K562 (cell line): ENCODE results near the gene RAD17. TPM values are rescaled to one million over a fixed set of nuclear protein-coding genes. Genes with fewer than 3 reads are reported as not detected.

Experiments
- ATAC-seq: fragments of 200-7000 bp; cut with Tn5 transposase; 3 replicates; pipeline ENCODE4 v1.9.1; 2020; ENCODE audit warnings: moderate library complexity
- BruUV-seq: library from RNA; stranded (reverse); fragments of 400-500 nt; replicated peaks from 2 replicates; lab custom pipeline; 2021; lab: Mats Ljungman, UMichigan
- CTCF ChIA-PET: fragments of 300-600 bp; formaldehyde crosslinking; extraction: SDS; loops from one replicate; lab custom pipeline; 2021; ENCODE audit warnings: low intra/inter-chr PET ratio; lab: Yijun Ruan, JAX
- POLR2A ChIA-PET: fragments of 300-600, 350-650 bp; sonication (Branson Sonifier 250); formaldehyde crosslinking; extraction: SDS; loops from one replicate; lab custom pipeline; 2021; ENCODE audit warnings: antibody characterized with exemption, inconsistent platforms; lab: Yijun Ruan, JAX
- DNase-seq, 4 experiments: peaks; one replicate each; pipeline versions ENCODE4 v3.0.0 to v3.0.0-alpha.2; 2011 to 2018; ENCODE audit warnings: low spot score in 3 of 4, mixed read lengths in 3 of 4; ENCODE audit errors: extremely low read depth in 1 of 4
- FAIRE-seq: peaks from 2 replicates; lab custom pipeline; 2011; peaks lifted over from hg19 to GRCh38; lab: Jason Lieb, UNC
- H2AFZ ChIP-seq: 2 replicates; pipeline ENCODE4 v1.6.0; 2011; ENCODE audit warnings: low read depth, low read length, control low read depth, inconsistent platforms
- H3K27ac ChIP-seq: fragments of 200-600 bp; 3 replicates; pipeline ENCODE4 v1.8.0; 2011; ENCODE audit warnings: low read depth, mild to moderate bottlenecking, control low read depth, inconsistent platforms, low read length, moderate library complexity, mixed read lengths; ENCODE audit errors: extremely low read depth
- H3K27me3 ChIP-seq, 2 experiments: fragments of 300-600 bp in 1 of 2; 2 replicates in 1 of 2; 3 replicates in 1 of 2; pipeline versions ENCODE4 v1.6.0 to v1.8.0; 2011; ENCODE audit warnings: inconsistent platforms in 2 of 2, low read length in 2 of 2, mild to moderate bottlenecking in 1 of 2, mixed read lengths in 1 of 2, moderate library complexity in 1 of 2; ENCODE audit not compliant: control insufficient read depth in 2 of 2, insufficient read depth in 2 of 2
- H3K36me3 ChIP-seq: fragments of 300-600 bp; 3 replicates; pipeline ENCODE4 v1.8.0; 2011; ENCODE audit warnings: mild to moderate bottlenecking, low read length, inconsistent platforms; ENCODE audit not compliant: control insufficient read depth, insufficient read depth
- H3K4me1 ChIP-seq, 2 experiments: fragments of 200-600 bp in 1 of 2; replicated peaks in 1 of 2; 2 replicates in 1 of 2; 3 replicates in 1 of 2; pipeline versions ENCODE4 v1.5.1 to v1.8.0; 2011; ENCODE audit warnings: inconsistent platforms in 2 of 2, low read length in 2 of 2, mild to moderate bottlenecking in 1 of 2, mixed read lengths in 1 of 2, moderate library complexity in 1 of 2; ENCODE audit not compliant: control insufficient read depth in 2 of 2, insufficient read depth in 2 of 2
- H3K4me2 ChIP-seq: 2 replicates; pipeline ENCODE4 v1.6.1; 2011; ENCODE audit warnings: low read length, control low read depth, inconsistent platforms, mixed read lengths; ENCODE audit not compliant: insufficient read depth
- H3K4me3 ChIP-seq: fragments of 200-600 bp; sonication (generic), shearing (Covaris generic); 2 replicates; pipeline ENCODE4 v1.5.1; 2016; ENCODE audit warnings: control low read depth, inconsistent platforms
- H3K79me2 ChIP-seq: fragments of 200-600 bp; 3 replicates; pipeline ENCODE4 v1.8.0; 2011; ENCODE audit warnings: low read length, inconsistent platforms; ENCODE audit not compliant: control insufficient read depth, insufficient read depth
- H3K9ac ChIP-seq, 2 experiments: 2 replicates each; pipeline versions ENCODE4 v1.6.0 to v1.6.1; 2011; ENCODE audit warnings: low read depth in 2 of 2, low read length in 2 of 2, control low read depth in 1 of 2, inconsistent platforms in 1 of 2, mild to moderate bottlenecking in 1 of 2, mixed read lengths in 1 of 2; ENCODE audit not compliant: insufficient read depth in 1 of 2
- H3K9me1 ChIP-seq: one replicate; pipeline ENCODE4 v1.6.0; 2011; ENCODE audit warnings: inconsistent platforms, mild to moderate bottlenecking, low read length, moderate library complexity; ENCODE audit not compliant: control insufficient read depth, insufficient read depth
- H3K9me3 ChIP-seq: replicated peaks from 2 replicates; pipeline ENCODE4 v1.5.1; 2011; ENCODE audit warnings: low read depth, low read length, inconsistent platforms; ENCODE audit not compliant: control insufficient read depth, insufficient read depth
- H4K20me1 ChIP-seq: replicated peaks from 2 replicates; pipeline ENCODE4 v1.6.1; 2011; ENCODE audit warnings: low read length, inconsistent platforms, mixed read lengths; ENCODE audit not compliant: control insufficient read depth, insufficient read depth
- ADNP ChIP-seq: fragments of 200-800 bp; sonication (Bioruptor generic); IDR thresholded peaks from 2 replicates; pipeline ENCODE4 v1.6.1; 2016; ENCODE audit warnings: missing genetic modification characterization, missing compliant biosample characterization
- DLX4 ChIP-seq: fragments of 250-450 bp; sonication (Bioruptor Pico); IDR thresholded peaks from 2 replicates; pipeline ENCODE4 v1.6.1; 2021; ENCODE audit warnings: mild to moderate bottlenecking
- HNRNPUL1 ChIP-seq: fragments of 200-400 bp; formaldehyde crosslinking; IDR thresholded peaks from 2 replicates; pipeline ENCODE4 v1.6.1; 2017; ENCODE audit warnings: low read length
- IFI16 ChIP-seq: fragments of 250-450 bp; sonication (Bioruptor Pico); IDR thresholded peaks from 2 replicates; pipeline ENCODE4 v2.1.2; 2022; ENCODE audit warnings: mild to moderate bottlenecking, inconsistent platforms
- L3MBTL2 ChIP-seq: fragments of 450-650 bp; IDR thresholded peaks from 2 replicates; pipeline ENCODE4 v1.6.1; 2016; ENCODE audit warnings: mild to moderate bottlenecking, moderate library complexity
- PHF8 ChIP-seq: fragments of 200-600 bp; sonication (generic); IDR thresholded peaks from 2 replicates; pipeline ENCODE4 v1.6.1; 2012; ENCODE audit warnings: mixed run types, mild to moderate bottlenecking, inconsistent platforms, low read length, moderate library complexity, borderline replicate concordance
- PTBP1 ChIP-seq: fragments of 200-400 bp; formaldehyde crosslinking; IDR thresholded peaks from 2 replicates; pipeline ENCODE4 v1.6.1; 2017; ENCODE audit warnings: low read depth, low read length
- RFX1 ChIP-seq: fragments of 450-650 bp; IDR thresholded peaks from 2 replicates; pipeline ENCODE4 v1.6.1; 2016; ENCODE audit warnings: mild to moderate bottlenecking, moderate library complexity
- RUNX1 ChIP-seq: sonication (generic); IDR thresholded peaks from 2 replicates; pipeline ENCODE4 v1.6.1; 2016; ENCODE audit warnings: antibody characterized with exemption, low read depth
- SMAD4 ChIP-seq: fragments of 250-450 bp; sonication (Bioruptor Pico); conservative IDR thresholded peaks from 2 replicates; pipeline ENCODE4 v1.8.0; 2021; ENCODE audit warnings: inconsistent platforms, mild to moderate bottlenecking, moderate library complexity
- SRSF3 ChIP-seq: fragments of 200-400 bp; formaldehyde crosslinking; IDR thresholded peaks from 2 replicates; pipeline ENCODE4 v1.6.1; 2016; ENCODE audit warnings: mild to moderate bottlenecking, low read length, moderate library complexity; ENCODE audit not compliant: insufficient read depth
- TAF9B ChIP-seq: fragments of 450-650 bp; IDR thresholded peaks from 2 replicates; pipeline ENCODE4 v1.6.1; 2018; ENCODE audit warnings: mild to moderate bottlenecking; ENCODE audit not compliant: partially characterized antibody
- ZNF766 ChIP-seq: fragments of 200-800 bp; sonication (Bioruptor generic); conservative IDR thresholded peaks from 2 replicates; pipeline ENCODE4 v1.6.1; 2016; ENCODE audit warnings: missing genetic modification characterization, missing compliant biosample characterization
- WGBS: fragments of 100-300 bp; shearing (Covaris generic); methylation state at CpG from one replicate; pipeline ENCODE4 v1.1.6; 2016; ENCODE audit warnings: low coverage, mixed read lengths; ENCODE audit not compliant: insufficient coverage; ENCODE audit errors: missing lambda C conversion rate; 5-methylcytosine and 5-hydroxymethylcytosine counted together
- in situ Hi-C: fragments of 300-500 bp; cut with MboI; formaldehyde crosslinking; loops from 4 replicates; pipeline ENCODE4 v1.15.0; 2018; ENCODE audit warnings: inconsistent platforms, mixed read lengths
- intact Hi-C: fragments of 100-400 bp; cut with micrococcal nuclease; formaldehyde crosslinking; loops from 2 replicates; pipeline ENCODE4 v1.14.2; 2022
- polyA plus RNA-seq, 8 experiments: library from polyadenylated mRNA; depleted of rRNA in 4 of 8; stranded (reverse) in 5 of 8; unstranded in 3 of 8; fragments of >200 nt; fragmentation: Nextera tagmentation in 2 of 8; fragmentation: Illumina TruSeq in 1 of 8; extraction: Ambion mirVana in 2 of 8; extraction: Trizol in 1 of 8; gene quantifications; 2 replicates each; pipeline versions ENCODE4 v1.2.1 to v1.2.3, GENCODE V29; 2011 to 2014; ENCODE audit warnings: inconsistent platforms in 1 of 8, missing spikeins in 1 of 8
- total RNA-seq, 7 experiments: library from RNA; depleted of rRNA in 6 of 7; stranded (reverse); fragments of >200 nt in 6 of 7; fragmentation: Illumina TruSeq in 2 of 7; extraction: Trizol in 2 of 7; gene quantifications; 2 replicates each; pipeline versions ENCODE4 v1.2.1 to v1.2.3, GENCODE V29; 2011 to 2021; ENCODE audit warnings: low replicate concordance in 1 of 7
- TF ChIP-seq, protein P1 (sequence below), 2 experiments: IDR thresholded peaks; 2 replicates each; pipeline ENCODE4 v1.6.1; 2011; ENCODE audit warnings: borderline replicate concordance in 1 of 2, control low read depth in 1 of 2, low read depth in 1 of 2, low read length in 1 of 2, mild to moderate bottlenecking in 1 of 2, mixed read lengths in 1 of 2, moderate library complexity in 1 of 2; ENCODE audit not compliant: insufficient read depth in 1 of 2, insufficient read length in 1 of 2, poor library complexity in 1 of 2, severe bottlenecking in 1 of 2; ENCODE audit errors: extremely low read depth in 1 of 2
- TF ChIP-seq, protein P2 (sequence below), 2 experiments: fragments of 450-650 bp in 1 of 2; sonication (generic) in 1 of 2; formaldehyde crosslinking; conservative IDR thresholded peaks; 2 replicates each; pipeline versions ENCODE4 v1.4.0 to v1.8.1; 2020 to 2022; ENCODE audit warnings: mild to moderate bottlenecking in 1 of 2, missing genetic modification reagents in 1 of 2

RAD17 gene
- total and polyA plus RNA-seq, 9 of the 15 experiments (the other 6 are each of a cell fraction or from before 2014, with no cell fraction given), result 21.1 to 50.1 (median 40.1) TPM

GRCh38 chr5:69334793-69335268 lies 34.8 kb upstream of the RAD17 start (continued):
- TF ChIP-seq, protein P1, sequence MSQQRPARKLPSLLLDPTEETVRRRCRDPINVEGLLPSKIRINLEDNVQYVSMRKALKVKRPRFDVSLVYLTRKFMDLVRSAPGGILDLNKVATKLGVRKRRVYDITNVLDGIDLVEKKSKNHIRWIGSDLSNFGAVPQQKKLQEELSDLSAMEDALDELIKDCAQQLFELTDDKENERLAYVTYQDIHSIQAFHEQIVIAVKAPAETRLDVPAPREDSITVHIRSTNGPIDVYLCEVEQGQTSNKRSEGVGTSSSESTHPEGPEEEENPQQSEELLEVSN (IDR thresholded peaks at IDR 0.05; ENCODE audit: borderline replicate concordance in 1 of 2, extremely low read depth in 1 of 2, insufficient read depth in 1 of 2, insufficient read length in 1 of 2, low read depth in 1 of 2, low read length in 1 of 2, poor library complexity in 1 of 2, severe bottlenecking in 1 of 2), result peak; percentile 48 to 60
- TF ChIP-seq HNRNPUL1 (no peak), SMAD4 (CRISPR knock-in tag) (no peak; the same call in 1 of the 2 replicates), RFX1 (no peak), L3MBTL2 (peak; percentile 84), PHF8 (no peak), RUNX1 (no peak), PTBP1 (no peak)

DNA sequence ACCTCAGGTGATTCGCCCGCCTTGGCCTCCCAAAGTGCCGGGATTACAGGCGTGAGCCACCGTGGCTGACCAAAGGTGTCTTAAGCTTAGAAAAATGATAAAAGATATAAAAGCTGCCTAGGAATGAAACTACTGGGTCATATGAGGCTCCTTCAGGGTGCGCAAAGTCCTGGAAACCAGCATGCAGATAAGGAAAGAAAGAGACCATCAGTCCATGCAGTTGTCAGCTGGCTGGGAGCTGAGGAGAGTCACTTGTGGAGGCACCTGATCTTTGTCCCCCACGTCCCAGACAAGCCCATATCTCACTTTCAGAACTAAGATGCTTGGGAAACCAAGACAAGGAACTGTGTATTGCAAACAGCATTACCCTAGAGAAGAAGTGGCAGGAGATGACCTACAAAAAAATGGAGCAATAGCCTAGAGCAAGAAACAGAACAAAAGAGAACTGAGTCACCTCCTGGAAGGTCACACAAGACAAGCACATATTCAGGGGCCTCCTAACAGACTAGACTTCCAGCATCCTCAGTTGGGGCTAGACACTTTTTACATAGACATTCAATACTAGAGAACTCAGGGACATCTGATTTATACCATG lies 34.2 kb upstream of the RAD17 start:
- no peak overlapping the region for H3K4me2 ChIP-seq
- peaks cover 7 to 30% of the 10 kb centered on the region in 2 experiments; a peak in 3 of 5 replicates for H3K4me1 ChIP-seq
- no peaks in the 10 kb centered on the region for H3K9me3 ChIP-seq
- CTCF ChIA-PET, result interaction anchor here (0.6 kb wide), 1 partner anchor 1049 kb away, joined by 3 read pairs; no protein-coding TSS in a partner anchor
- 61% methylated on average over 6 of the region's 7 CpGs for WGBS
- peaks cover 14% of the 10 kb centered on the region; the same call in 2 of the 3 replicates for H3K79me2 ChIP-seq
- in situ Hi-C loops (no loop called here), intact Hi-C loops (loop anchor here (2.0 to 10.0 kb wide), 2 partner anchors 69 to 311 kb away; no protein-coding TSS in a partner anchor)
- ATAC-seq (no peak), FAIRE-seq (no peak), DNase-seq (peak in 1 of 4 experiments; percentile 24)
- peak overlapping the region; percentile 67; the same call in 1 of the 2 replicates for H2AFZ ChIP-seq
- POLR2A ChIA-PET, result interaction anchor here (1.1 to 2.0 kb wide), 2 partner anchors 25 to 167 kb away, joined by 6 to 8 read pairs; no protein-coding TSS in a partner anchor
- no peaks in the 10 kb centered on the region for H3K27me3 ChIP-seq
- TF ChIP-seq, protein P2, sequence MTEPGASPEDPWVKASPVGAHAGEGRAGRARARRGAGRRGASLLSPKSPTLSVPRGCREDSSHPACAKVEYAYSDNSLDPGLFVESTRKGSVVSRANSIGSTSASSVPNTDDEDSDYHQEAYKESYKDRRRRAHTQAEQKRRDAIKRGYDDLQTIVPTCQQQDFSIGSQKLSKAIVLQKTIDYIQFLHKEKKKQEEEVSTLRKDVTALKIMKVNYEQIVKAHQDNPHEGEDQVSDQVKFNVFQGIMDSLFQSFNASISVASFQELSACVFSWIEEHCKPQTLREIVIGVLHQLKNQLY (CRISPR knock-in tag; conservative IDR thresholded peaks at IDR 0.05), result no peak
- no peak for TF ChIP-seq IFI16 (CRISPR knock-in tag)
- 0 out of 2 replicates have a peak, but pooled peaks have one; percentile 27 for TF ChIP-seq ZNF766 (CRISPR knock-in tag)
- TF ChIP-seq DLX4 (CRISPR knock-in tag), result no peak
- no peak for TF ChIP-seq TAF9B
- no peak for TF ChIP-seq SRSF3
- peak; percentile 61; the same call in 1 of the 2 replicates for TF ChIP-seq ADNP
- H3K9ac ChIP-seq, result peak overlapping the region in 1 of 2 experiments; percentile 58; a peak in 1 of 4 replicates
- H3K4me3 ChIP-seq, result no peak overlapping the region
- no peaks in the 10 kb centered on the region for H3K9me1 ChIP-seq
- H3K27ac ChIP-seq, result no peak overlapping the region
- H4K20me1 ChIP-seq, result no peaks in the 10 kb centered on the region
- no TSS peak for BruUV-seq
- H3K36me3 ChIP-seq, result no peaks in the 10 kb centered on the region
